GM12873 (cell line): ENCODE data around the gene FHDC1.

Experiments
- TF ChIP-seq, protein P1 (sequence below): IDR thresholded peaks from 2 replicates; pipeline ENCODE4 v1.5.1; 2012; ENCODE audit warnings: low read depth, mild to moderate bottlenecking, moderate library complexity, low read length, control low read depth; ENCODE audit not compliant: insufficient read depth; ENCODE audit errors: missing control alignments

Gene FHDC1

DNA sequence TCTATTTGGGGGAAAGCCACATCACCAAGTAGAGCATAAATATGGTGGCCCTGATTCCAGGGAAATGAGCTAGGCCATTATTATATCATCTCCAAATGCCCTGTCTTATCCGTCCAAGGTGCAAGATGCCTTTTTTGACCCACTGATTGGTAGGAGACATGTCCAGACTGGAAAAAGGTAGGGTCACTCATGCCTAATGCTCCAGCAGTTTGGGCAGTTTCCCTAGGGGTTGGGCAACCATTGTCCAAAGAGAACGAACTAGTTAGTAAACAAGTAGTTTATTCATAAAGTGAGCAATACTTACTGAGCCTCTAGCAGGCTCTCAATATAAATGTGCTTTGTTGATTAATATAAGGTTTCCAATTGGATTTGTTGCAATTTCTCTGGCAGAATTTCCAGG, 6.2 kb downstream of the FHDC1 start:
- TF ChIP-seq, protein P1, sequence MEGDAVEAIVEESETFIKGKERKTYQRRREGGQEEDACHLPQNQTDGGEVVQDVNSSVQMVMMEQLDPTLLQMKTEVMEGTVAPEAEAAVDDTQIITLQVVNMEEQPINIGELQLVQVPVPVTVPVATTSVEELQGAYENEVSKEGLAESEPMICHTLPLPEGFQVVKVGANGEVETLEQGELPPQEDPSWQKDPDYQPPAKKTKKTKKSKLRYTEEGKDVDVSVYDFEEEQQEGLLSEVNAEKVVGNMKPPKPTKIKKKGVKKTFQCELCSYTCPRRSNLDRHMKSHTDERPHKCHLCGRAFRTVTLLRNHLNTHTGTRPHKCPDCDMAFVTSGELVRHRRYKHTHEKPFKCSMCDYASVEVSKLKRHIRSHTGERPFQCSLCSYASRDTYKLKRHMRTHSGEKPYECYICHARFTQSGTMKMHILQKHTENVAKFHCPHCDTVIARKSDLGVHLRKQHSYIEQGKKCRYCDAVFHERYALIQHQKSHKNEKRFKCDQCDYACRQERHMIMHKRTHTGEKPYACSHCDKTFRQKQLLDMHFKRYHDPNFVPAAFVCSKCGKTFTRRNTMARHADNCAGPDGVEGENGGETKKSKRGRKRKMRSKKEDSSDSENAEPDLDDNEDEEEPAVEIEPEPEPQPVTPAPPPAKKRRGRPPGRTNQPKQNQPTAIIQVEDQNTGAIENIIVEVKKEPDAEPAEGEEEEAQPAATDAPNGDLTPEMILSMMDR = no peak

DNA sequence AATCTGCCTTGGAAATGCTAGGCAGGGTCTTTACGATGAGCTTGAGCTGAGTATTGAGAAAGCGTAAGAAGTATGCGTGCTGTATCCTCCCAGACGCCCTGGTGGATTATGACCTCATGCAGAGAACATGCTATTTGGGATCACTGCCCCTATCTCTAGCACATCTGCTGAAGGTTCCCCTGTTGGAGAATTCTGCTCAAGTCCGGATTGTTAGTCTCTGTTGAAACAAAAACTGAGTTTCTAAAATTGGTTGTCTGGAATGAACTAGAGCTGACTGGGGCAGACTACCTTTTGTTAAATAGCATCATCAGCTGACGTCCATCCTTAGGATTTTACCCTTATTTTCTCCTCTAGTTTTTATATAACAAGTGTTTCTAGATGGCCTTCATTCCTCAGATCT, 7.5 kb downstream of the FHDC1 start:
- TF ChIP-seq, protein P1 = no peak

DNA sequence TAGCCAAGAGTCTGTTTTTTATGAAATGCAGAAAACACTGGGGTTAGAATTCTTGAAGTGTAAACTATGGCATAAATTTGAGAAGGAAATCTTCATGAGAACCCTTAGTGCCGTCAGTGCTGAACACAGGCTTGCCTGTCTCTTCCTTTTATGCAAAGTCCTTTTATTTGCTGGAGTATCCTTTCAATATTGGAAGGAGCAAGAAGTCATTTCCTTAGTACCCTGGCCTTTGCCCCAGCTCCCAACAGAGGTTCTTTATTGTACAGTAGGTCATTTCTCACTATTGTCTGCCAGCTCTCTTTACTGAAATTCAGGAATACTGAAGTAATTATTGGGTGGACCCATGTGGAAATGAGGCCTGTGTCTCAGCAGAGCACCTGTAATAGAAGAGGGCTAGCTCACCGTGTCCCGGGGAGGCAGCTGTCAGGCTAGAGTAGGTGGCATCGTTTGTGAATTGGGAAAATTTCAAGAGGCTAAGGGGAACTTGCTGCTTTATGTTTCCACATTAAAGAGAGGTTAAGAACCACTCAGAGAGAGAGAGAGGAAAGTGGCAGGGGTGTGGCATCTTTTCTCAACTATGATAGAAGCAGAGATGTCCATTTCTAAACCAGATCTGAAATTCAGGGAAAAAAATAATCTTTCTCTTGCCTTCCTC, 8.7 kb downstream of the FHDC1 start:
- TF ChIP-seq, protein P1 = no peak

DNA sequence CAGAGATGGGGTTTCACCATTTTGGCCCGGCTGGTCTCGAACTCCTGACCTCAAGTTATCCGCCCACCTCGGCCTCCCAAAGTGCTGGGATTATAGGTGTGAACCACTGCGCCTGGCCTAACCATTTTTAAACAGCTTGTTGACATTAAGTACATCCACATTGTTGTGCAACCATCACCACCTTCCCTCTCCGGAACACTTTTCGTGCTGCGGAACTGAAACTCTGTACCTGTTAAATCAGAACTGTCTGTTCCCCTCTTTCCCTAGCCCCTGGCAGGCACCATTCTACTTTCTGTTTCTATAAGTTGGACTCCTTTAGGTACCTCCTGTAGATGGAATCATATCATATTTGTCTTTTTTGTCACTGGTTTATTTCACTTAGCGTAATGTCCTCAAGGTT, 9.5 kb downstream of the FHDC1 start:
- TF ChIP-seq, protein P1 = no peak

DNA sequence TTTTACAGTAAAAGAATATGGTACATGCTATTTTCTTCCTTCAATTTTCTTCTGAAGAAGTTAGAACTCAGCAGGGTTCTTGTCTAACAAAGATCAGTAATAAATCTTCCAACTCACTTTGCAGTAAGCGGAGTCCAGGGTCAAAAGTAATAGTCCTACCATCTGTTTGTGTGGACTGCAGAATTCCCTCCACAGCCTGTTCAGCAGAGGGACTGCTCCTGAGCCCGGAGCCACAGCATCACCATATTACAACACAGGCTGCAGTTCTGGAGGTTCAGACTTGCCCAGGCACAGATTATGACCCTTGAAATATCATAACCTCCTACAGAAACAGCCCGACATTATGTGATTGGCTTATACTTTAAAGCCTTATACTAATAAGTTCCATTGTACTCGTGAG, 10.3 kb downstream of the FHDC1 start:
- TF ChIP-seq, protein P1 = no peak

DNA sequence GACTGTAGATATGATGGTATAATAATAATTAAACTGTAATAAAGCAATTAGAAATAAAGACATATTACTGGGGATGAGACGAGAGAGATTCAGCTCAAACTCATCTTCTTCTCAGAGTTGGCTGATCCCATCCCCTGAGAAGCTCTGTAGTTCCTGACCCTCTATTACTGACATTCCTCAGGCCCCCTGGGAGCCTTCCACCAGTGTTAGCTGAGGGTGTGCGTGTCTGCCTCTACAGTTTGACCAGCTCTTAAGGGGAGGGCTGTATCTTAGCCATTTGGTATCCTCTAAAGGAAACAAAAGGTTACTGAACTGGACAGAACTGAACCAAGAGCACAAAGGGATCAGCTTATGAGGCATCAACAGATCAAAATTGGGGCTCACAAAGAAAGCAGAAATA, 11.2 kb downstream of the FHDC1 start:
- TF ChIP-seq, protein P1 = no peak

DNA sequence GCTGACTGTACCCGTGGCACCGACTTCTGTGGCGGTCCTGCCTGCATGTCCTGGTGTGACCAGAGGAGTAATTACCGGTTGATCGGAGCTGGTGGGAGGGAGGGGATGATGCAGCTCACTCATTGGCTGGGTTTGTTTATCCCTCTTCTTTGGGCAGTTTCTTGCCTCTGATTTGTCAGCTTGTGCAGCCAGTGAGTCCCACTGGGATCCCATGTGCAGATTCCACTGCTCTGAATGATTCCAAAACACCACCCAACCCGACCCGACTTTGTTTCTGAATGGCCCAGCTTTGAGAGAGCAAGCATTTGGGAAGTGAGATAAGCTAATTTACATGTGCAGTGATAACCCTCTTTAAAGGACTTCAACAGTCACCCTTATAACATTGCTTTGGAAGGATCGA, 13.8 kb downstream of the FHDC1 start:
- TF ChIP-seq, protein P1 = no peak
